Trophoblast cell (in vitro differentiated cells and primary cell): ENCODE measurements around the gene KCNA3.

Experiments used
- DNase-seq, 2 donors: peaks; one replicate each; pipeline ENCODE4 v3.0.0-alpha.2; 2016
- H2AFZ ChIP-seq: 2 replicates; pipeline ENCODE4 v1.6.1; 2013; ENCODE audit warnings: low read length, moderate library complexity, mild to moderate bottlenecking; ENCODE audit not compliant: insufficient read depth, poor library complexity
- H2AK5ac ChIP-seq: 2 replicates; pipeline ENCODE4 v1.6.1; 2013; ENCODE audit warnings: mild to moderate bottlenecking, low read length
- H2BK120ac ChIP-seq: 2 replicates; pipeline ENCODE4 v1.6.1; 2013; ENCODE audit warnings: low read length, mild to moderate bottlenecking, moderate library complexity; ENCODE audit not compliant: insufficient read depth, poor library complexity
- H2BK12ac ChIP-seq: 2 replicates; pipeline ENCODE4 v1.6.1; 2013; ENCODE audit warnings: mild to moderate bottlenecking, low read length, moderate library complexity
- H2BK5ac ChIP-seq: 2 replicates; pipeline ENCODE4 v1.6.1; 2013; ENCODE audit warnings: low read length, low read depth, moderate library complexity, mild to moderate bottlenecking; ENCODE audit not compliant: poor library complexity
- H3K14ac ChIP-seq: 2 replicates; pipeline ENCODE4 v1.6.1; 2013; ENCODE audit warnings: mild to moderate bottlenecking, low read length
- H3K18ac ChIP-seq: 2 replicates; pipeline ENCODE4 v1.6.1; 2013; ENCODE audit warnings: mild to moderate bottlenecking, low read length
- H3K23ac ChIP-seq: 2 replicates; pipeline ENCODE4 v1.6.1; 2013; ENCODE audit warnings: low read length
- H3K27ac ChIP-seq: 2 replicates; pipeline ENCODE4 v1.5.1; 2013; ENCODE audit warnings: low read depth, mild to moderate bottlenecking, inconsistent platforms, low read length, moderate library complexity
- H3K27me3 ChIP-seq: 2 replicates; pipeline ENCODE4 v1.6.1; 2013; ENCODE audit warnings: inconsistent platforms, mild to moderate bottlenecking, low read length, moderate library complexity; ENCODE audit not compliant: insufficient read depth
- H3K36me3 ChIP-seq, 2 experiments: 1 replicate in 1 of 2; 2 replicates in 1 of 2; pipeline ENCODE4 v1.6.1; 2013; ENCODE audit warnings: low read length in 2 of 2, mild to moderate bottlenecking in 2 of 2, moderate library complexity in 1 of 2; ENCODE audit not compliant: insufficient read depth in 2 of 2, control insufficient read depth in 1 of 2
- H3K4ac ChIP-seq: 2 replicates; pipeline ENCODE4 v1.6.1; 2013; ENCODE audit warnings: low read depth, mild to moderate bottlenecking, low read length, moderate library complexity
- H3K4me1 ChIP-seq, 2 experiments: 1 replicate in 1 of 2; 2 replicates in 1 of 2; pipeline ENCODE4 v1.6.1; 2013; ENCODE audit warnings: low read length in 2 of 2, mild to moderate bottlenecking in 2 of 2, moderate library complexity in 1 of 2; ENCODE audit not compliant: insufficient read depth in 2 of 2, control insufficient read depth in 1 of 2
- H3K4me2 ChIP-seq: 2 replicates; pipeline ENCODE4 v1.6.1; 2013; ENCODE audit warnings: inconsistent platforms, mild to moderate bottlenecking, low read length, moderate library complexity
- H3K4me3 ChIP-seq: 2 replicates; pipeline ENCODE4 v1.5.1; 2013; ENCODE audit warnings: mild to moderate bottlenecking, low read depth, low read length, inconsistent platforms
- H3K79me1 ChIP-seq: one replicate; pipeline ENCODE4 v1.6.1; 2013; ENCODE audit warnings: low read length
- H3K79me2 ChIP-seq: 2 replicates; pipeline ENCODE4 v1.6.1; 2013; ENCODE audit warnings: low read length, mild to moderate bottlenecking; ENCODE audit not compliant: control insufficient read depth, insufficient read depth, poor library complexity
- H3K9ac ChIP-seq: 2 replicates; pipeline ENCODE4 v1.6.1; 2013; ENCODE audit warnings: mild to moderate bottlenecking, low read length
- H3K9me3 ChIP-seq: 2 replicates; pipeline ENCODE4 v1.6.1; 2013; ENCODE audit warnings: low read depth, mild to moderate bottlenecking, control low read depth, inconsistent platforms, low read length; ENCODE audit not compliant: insufficient read depth
- H4K12ac ChIP-seq: 2 replicates; pipeline ENCODE4 v1.6.1; 2013; ENCODE audit warnings: low read depth, mild to moderate bottlenecking, low read length, moderate library complexity
- H4K8ac ChIP-seq: 2 replicates; pipeline ENCODE4 v1.6.1; 2013; ENCODE audit warnings: low read depth, mild to moderate bottlenecking, low read length, moderate library complexity
- H4K91ac ChIP-seq: one replicate; pipeline ENCODE4 v1.6.1; 2013; ENCODE audit warnings: low read depth, mild to moderate bottlenecking, low read length, moderate library complexity
- WGBS: extraction: QIAGEN DNeasy Blood & Tissue Kit; methylation state at CpG from one replicate; pipeline ENCODE4 v1.1.7; 2013; ENCODE audit warnings: missing lambda C conversion rate; ENCODE audit not compliant: insufficient read length, insufficient coverage; ENCODE audit errors: extremely low coverage; 5-methylcytosine and 5-hydroxymethylcytosine counted together

The KCNA3 gene

DNA sequence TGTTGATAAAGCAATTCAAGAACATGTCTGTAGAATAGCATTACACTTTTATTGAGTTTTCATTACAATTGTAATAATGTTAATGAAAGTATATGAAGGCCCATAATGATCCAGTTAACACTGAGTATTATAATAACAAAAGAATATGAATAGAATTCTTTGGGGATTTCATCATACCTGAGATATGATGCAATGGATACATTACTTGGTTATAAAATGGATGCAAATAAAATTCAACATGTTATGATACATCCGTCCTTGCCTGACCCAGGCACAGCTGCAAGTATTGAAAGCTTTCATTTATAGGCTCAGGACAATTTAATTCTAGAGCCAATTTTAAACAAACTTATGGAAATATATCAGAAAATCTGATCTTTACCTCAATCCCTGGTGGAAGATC, 8.2 kb upstream of the KCNA3 start:
- Histone ChIP-seq H2BK12ac (no peak overlapping the region), H2BK120ac (no peak overlapping the region), H2BK5ac (no peak overlapping the region), H4K8ac (no peak overlapping the region), H3K4me1 (no peaks in the 10 kb centered on the region), H2AFZ (no peak overlapping the region), H3K4me3 (no peak overlapping the region), H3K27ac (no peak overlapping the region), H3K9ac (no peak overlapping the region), H3K36me3 (no peaks in the 10 kb centered on the region), H3K23ac (no peak overlapping the region), H4K91ac (no peak overlapping the region), H4K12ac (no peak overlapping the region), H3K79me1 (no peaks in the 10 kb centered on the region), H3K27me3 (no peaks in the 10 kb centered on the region), H2AK5ac (no peak overlapping the region), H3K9me3 (no peaks in the 10 kb centered on the region), H3K18ac (no peak overlapping the region), H3K4ac (no peak overlapping the region), H3K14ac (no peak overlapping the region), H3K4me2 (no peak overlapping the region), H3K79me2 (no peaks in the 10 kb centered on the region)
- no peak for DNase-seq
- WGBS, result no CpG with 5 or more reads among the region's 1 CpG

DNA sequence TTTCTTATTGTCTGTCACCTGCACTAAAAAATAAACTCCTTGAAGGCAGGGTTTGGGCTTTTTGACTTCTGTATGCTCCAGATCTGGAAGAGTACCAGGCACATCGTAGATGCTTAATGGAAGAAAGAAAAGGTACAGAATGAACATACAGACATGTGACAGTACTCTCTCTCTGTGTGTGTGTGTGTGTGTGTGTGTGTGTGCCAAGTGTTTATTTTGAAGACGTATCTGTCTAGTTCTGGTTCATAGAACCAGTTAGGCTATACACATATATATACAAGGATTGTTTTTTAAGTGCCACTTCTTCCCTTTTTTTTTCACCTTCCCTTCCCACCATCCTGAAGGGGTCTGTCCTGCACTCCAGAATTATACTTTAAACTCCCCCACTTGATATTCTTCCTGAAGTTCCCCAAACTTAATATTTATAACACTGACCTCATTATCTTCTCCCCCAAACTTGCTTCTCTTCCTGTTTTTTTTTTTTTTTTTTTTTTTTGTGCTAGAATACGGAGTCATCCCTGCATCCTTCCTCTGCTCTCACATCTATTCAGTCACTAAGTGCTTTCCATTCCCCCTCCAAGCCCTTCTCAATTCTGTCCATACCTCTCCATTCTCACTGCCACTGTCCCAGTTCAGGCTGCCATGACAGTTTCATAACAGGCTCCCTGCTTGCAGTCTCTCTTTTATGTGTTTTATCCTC, 5.4 kb upstream of the KCNA3 start:
- peaks cover 11% of the 10 kb centered on the region for H3K27me3 ChIP-seq
- no peak overlapping the region for H3K4me3 ChIP-seq
- no peaks in the 10 kb centered on the region for H3K9me3 ChIP-seq
- H3K4ac ChIP-seq, result no peak overlapping the region
- H4K8ac ChIP-seq, result no peak overlapping the region
- no peak overlapping the region for H2BK5ac ChIP-seq
- WGBS, result no CpG with 5 or more reads among the region's 3 CpGs
- no peak overlapping the region for H3K4me2 ChIP-seq
- peaks cover 0 to 2% of the 10 kb centered on the region in 2 experiments for H3K4me1 ChIP-seq
- H2AFZ ChIP-seq, result no peak overlapping the region
- H3K9ac ChIP-seq, result no peak overlapping the region
- no peak overlapping the region for H3K23ac ChIP-seq
- no peak overlapping the region for H3K27ac ChIP-seq
- no peak overlapping the region for H2BK120ac ChIP-seq
- no peak overlapping the region for H2BK12ac ChIP-seq
- H3K14ac ChIP-seq, result no peak overlapping the region
- no peaks in the 10 kb centered on the region for H3K79me2 ChIP-seq
- no peaks in the 10 kb centered on the region for H3K79me1 ChIP-seq
- no peak overlapping the region for H2AK5ac ChIP-seq
- no peaks in the 10 kb centered on the region for H3K36me3 ChIP-seq
- H4K91ac ChIP-seq, result no peak overlapping the region
- DNase-seq, result no peak
- H4K12ac ChIP-seq, result no peak overlapping the region
- no peak overlapping the region for H3K18ac ChIP-seq

DNA sequence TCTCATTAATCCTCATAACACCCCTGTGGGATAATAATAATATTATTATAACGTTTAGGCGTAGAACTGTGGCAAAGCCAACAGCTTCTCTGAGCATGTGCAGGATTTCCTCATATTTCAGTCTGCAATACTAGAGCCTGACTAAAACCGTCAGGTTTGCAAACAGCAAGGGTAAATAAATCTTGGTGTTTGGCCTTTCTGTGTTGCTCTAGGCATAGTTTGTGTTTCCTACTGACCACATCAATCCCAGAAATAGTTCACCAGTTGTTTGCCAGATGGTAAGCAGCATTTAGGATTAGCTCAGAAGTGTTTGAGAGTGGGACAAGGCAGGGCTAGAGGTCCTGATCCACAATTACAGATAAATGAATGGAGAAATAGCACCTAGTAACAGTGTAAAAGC, 2.8 kb upstream of the KCNA3 start:
- H2BK12ac ChIP-seq, result no peak overlapping the region
- no CpG with 5 or more reads among the region's 3 CpGs for WGBS
- H3K27me3 ChIP-seq, result peaks cover 37% of the 10 kb centered on the region
- no peak overlapping the region for H4K8ac ChIP-seq
- no peak overlapping the region for H2BK5ac ChIP-seq
- H3K27ac ChIP-seq, result no peak overlapping the region
- H3K79me2 ChIP-seq, result no peaks in the 10 kb centered on the region
- no peak overlapping the region for H2AK5ac ChIP-seq
- H3K79me1 ChIP-seq, result no peaks in the 10 kb centered on the region
- peaks cover 5 to 14% of the 10 kb centered on the region in 2 experiments for H3K4me1 ChIP-seq
- H3K9ac ChIP-seq, result no peak overlapping the region
- no peak overlapping the region for H3K18ac ChIP-seq
- H3K4ac ChIP-seq, result no peak overlapping the region
- no peak overlapping the region for H4K91ac ChIP-seq
- no peak overlapping the region for H2BK120ac ChIP-seq
- no peak for DNase-seq
- no peak overlapping the region for H4K12ac ChIP-seq
- H3K36me3 ChIP-seq, result no peaks in the 10 kb centered on the region
- H3K4me3 ChIP-seq, result no peak overlapping the region
- H2AFZ ChIP-seq, result no peak overlapping the region
- no peak overlapping the region for H3K23ac ChIP-seq
- no peak overlapping the region for H3K4me2 ChIP-seq
- no peak overlapping the region for H3K14ac ChIP-seq
- peaks cover 9% of the 10 kb centered on the region for H3K9me3 ChIP-seq

DNA sequence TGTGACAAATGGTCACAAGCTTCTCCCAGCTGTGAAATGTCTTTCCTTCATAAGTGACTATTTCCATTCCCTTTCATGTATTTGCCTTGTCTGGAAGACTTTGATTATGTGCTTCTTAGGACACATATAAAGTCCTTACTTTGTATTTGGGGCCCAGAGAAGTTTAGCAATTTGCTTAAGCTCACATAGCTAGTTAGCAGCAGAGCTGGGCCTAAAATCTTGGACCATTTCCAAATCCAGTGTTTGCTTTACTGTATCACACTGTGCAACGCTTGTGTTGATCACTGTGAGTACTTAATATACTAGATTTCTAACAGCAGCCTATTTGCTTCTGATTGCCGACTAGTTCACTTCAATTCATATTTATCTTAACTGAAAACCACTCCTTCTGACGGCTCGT, 2.2 kb upstream of the KCNA3 start:
- WGBS, result no CpG with 5 or more reads among the region's 4 CpGs

More for the DNA sequence above, 2.2 kb upstream of the KCNA3 start:
- Histone ChIP-seq H3K9ac (no peak overlapping the region), H3K23ac (no peak overlapping the region), H3K18ac (no peak overlapping the region), H3K36me3 (no peaks in the 10 kb centered on the region), H4K12ac (no peak overlapping the region), H4K91ac (no peak overlapping the region), H3K79me2 (no peaks in the 10 kb centered on the region), H4K8ac (no peak overlapping the region), H2BK5ac (no peak overlapping the region), H3K4me3 (no peak overlapping the region), H3K79me1 (no peaks in the 10 kb centered on the region), H2BK12ac (no peak overlapping the region), H2BK120ac (no peak overlapping the region), H3K9me3 (peaks cover 9% of the 10 kb centered on the region), H3K4me2 (no peak overlapping the region), H3K4me1 (peaks cover 5 to 14% of the 10 kb centered on the region in 2 experiments), H3K14ac (no peak overlapping the region), H2AK5ac (no peak overlapping the region), H2AFZ (no peak overlapping the region), H3K27me3 (peaks cover 40% of the 10 kb centered on the region), H3K27ac (no peak overlapping the region), H3K4ac (no peak overlapping the region)
- no peak for DNase-seq
